Fibroblast of villous mesenchyme (primary cell): Measurements from ENCODE around the gene AOC3. TPM values are rescaled to one million over a fixed set of nuclear protein-coding genes. Genes with fewer than 3 reads are reported as not detected.

ENCODE experiments used
- DNase-seq: peaks from one replicate; pipeline ENCODE4 v3.0.0-alpha.2; 2010; ENCODE audit warnings: low read depth
- H3K4me3 ChIP-seq: 2 replicates; pipeline ENCODE4 v1.5.1; 2011; ENCODE audit warnings: low read depth, mild to moderate bottlenecking, low read length
- CTCF ChIP-seq: IDR thresholded peaks from 2 replicates; pipeline ENCODE4 v1.5.1; 2012; ENCODE audit warnings: low read depth, mild to moderate bottlenecking, low read length; ENCODE audit not compliant: insufficient read depth
- total RNA-seq: library from RNA; depleted of rRNA; stranded (reverse); fragments of >200 nt; gene quantifications from 2 replicates; pipeline ENCODE4 v1.2.3, GENCODE V29; 2012

Gene AOC3
- total RNA-seq, 1 donor: under 0.01 TPM

GRCh38 chr17:42817866-42818265, 33.1 kb upstream of the AOC3 start:
- TF ChIP-seq CTCF: no peak
- H3K4me3 ChIP-seq: no peak overlapping the region
- DNase-seq: no peak

GRCh38 chr17:42818379-42818778, 32.6 kb upstream of the AOC3 start:
- DNase-seq: no peak
- TF ChIP-seq CTCF: no peak
- no peak overlapping the region for H3K4me3 ChIP-seq

DNA sequence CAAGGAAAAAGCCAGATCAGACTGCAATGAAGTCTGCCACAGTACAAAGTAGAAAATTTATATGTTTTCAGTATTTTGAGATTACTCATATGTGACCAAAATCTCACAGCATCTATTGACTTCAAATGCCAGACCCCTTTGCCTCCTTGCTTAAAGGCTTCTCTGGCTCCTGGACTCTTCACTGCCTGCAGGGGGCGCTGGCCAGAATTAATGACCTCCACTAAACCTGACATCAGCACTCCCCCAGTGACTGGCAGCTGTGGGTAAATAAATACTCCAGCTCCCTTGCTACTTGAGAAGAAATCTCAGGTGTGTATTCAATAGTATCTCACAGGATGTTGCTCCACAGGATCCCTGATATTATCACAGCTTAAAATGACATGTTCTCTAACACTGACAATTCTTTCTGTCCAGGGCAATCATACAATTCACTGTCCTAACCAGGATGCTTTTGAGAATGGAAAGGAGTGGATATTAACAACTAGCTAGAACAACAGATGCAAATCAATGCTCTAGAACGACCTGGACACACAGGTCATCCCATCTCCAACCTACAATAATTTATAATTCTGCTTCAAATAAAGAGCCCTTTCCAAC, 31.0 kb upstream of the AOC3 start:
- no peak overlapping the region for H3K4me3 ChIP-seq
- DNase-seq: peak; percentile 46
- TF ChIP-seq CTCF: peak; percentile 76

- DNase-seq: peak; percentile 68
- no peak for TF ChIP-seq CTCF
- no peak overlapping the region for H3K4me3 ChIP-seq
These were observed 29.8 kb upstream of the AOC3 start for GRCh38 chr17:42821176-42821575.

- no peak for TF ChIP-seq CTCF
- no peak overlapping the region for H3K4me3 ChIP-seq
- DNase-seq: no peak
These were observed 23.5 kb upstream of the AOC3 start for GRCh38 chr17:42827472-42827871.

DNA sequence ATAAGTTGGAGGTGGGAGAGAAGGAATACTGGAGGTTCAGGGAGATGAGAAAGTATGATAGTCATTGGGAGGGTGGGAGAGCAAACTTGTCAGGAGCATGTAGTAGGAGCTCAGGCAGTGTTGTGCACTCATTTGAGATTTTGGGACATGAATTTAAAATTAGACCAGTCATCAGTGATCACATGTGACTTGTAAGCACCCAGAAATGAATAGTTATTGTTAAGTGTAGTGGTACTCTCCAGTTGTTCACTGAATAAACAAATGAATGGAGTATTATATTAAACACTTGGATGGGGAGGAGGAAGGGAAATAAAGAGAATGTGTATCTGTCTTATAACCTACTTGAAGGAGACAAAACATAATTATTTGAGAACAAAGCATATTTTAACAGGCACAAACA, 20.0 kb upstream of the AOC3 start:
- TF ChIP-seq CTCF: no peak
- H3K4me3 ChIP-seq: no peak overlapping the region
- DNase-seq: no peak
